Measurements from ENCODE around the gene EIF4H. TPM values are rescaled to one million over a fixed set of nuclear protein-coding genes. Genes with fewer than 3 reads are reported as not detected.

The EIF4H gene
- total RNA-seq, 1 donor from 2014 or later = 213 TPM

- H3K4me1 Mint-ChIP-seq (ENCODE audit: low read depth) = peaks cover 7% of the 10 kb centered on the region
- no peak overlapping the region for H3K4me3 Mint-ChIP-seq (ENCODE audit: low read depth)
- H3K27me3 Mint-ChIP-seq = no peaks in the 10 kb centered on the region
- no peak for DNase-seq (ENCODE audit: low spot score, unreplicated experiment)
- no peak for TF ChIP-seq CTCF (IDR thresholded peaks at IDR 0.05; ENCODE audit: unreplicated experiment)
- H3K36me3 Mint-ChIP-seq (ENCODE audit: insufficient read depth) = peaks cover 22% of the 10 kb centered on the region
- no peak overlapping the region for H3K27ac Mint-ChIP-seq
- no peaks in the 10 kb centered on the region for H3K9me3 Mint-ChIP-seq (ENCODE audit: low read depth)
Measured at GRCh38 chr7:74228951-74229900, 55.1 kb downstream of the EIF4H start.

GRCh38 chr7:74230446-74231231 lies 56.5 kb downstream of the EIF4H start:
- no peak overlapping the region for H3K27ac Mint-ChIP-seq
- no peaks in the 10 kb centered on the region for H3K9me3 Mint-ChIP-seq (ENCODE audit: low read depth)
- no peak overlapping the region for H3K4me3 Mint-ChIP-seq (ENCODE audit: low read depth)
- H3K4me1 Mint-ChIP-seq (ENCODE audit: low read depth) = peaks cover 13% of the 10 kb centered on the region
- no peak for TF ChIP-seq CTCF (IDR thresholded peaks at IDR 0.05; ENCODE audit: unreplicated experiment)
- no peaks in the 10 kb centered on the region for H3K27me3 Mint-ChIP-seq
- H3K36me3 Mint-ChIP-seq (ENCODE audit: insufficient read depth) = peaks cover 26% of the 10 kb centered on the region
- no peak for DNase-seq (ENCODE audit: low spot score, unreplicated experiment)

- H3K27me3 Mint-ChIP-seq = no peaks in the 10 kb centered on the region
- H3K36me3 Mint-ChIP-seq (ENCODE audit: insufficient read depth) = peaks cover 26% of the 10 kb centered on the region
- no peaks in the 10 kb centered on the region for H3K9me3 Mint-ChIP-seq (ENCODE audit: low read depth)
- H3K4me1 Mint-ChIP-seq (ENCODE audit: low read depth) = peaks cover 13% of the 10 kb centered on the region
- no peak overlapping the region for H3K27ac Mint-ChIP-seq
- H3K4me3 Mint-ChIP-seq (ENCODE audit: low read depth) = no peak overlapping the region
- no peak for DNase-seq (ENCODE audit: low spot score, unreplicated experiment)
- TF ChIP-seq CTCF (IDR thresholded peaks at IDR 0.05; ENCODE audit: unreplicated experiment) = no peak
Measured at GRCh38 chr7:74231232-74231590, 57.1 kb downstream of the EIF4H start.

- H3K4me3 Mint-ChIP-seq (ENCODE audit: low read depth) = no peak overlapping the region
- peak overlapping the region; percentile 5 for H3K27ac Mint-ChIP-seq
- peaks cover 33% of the 10 kb centered on the region for H3K36me3 Mint-ChIP-seq (ENCODE audit: insufficient read depth)
- H3K9me3 Mint-ChIP-seq (ENCODE audit: low read depth) = no peaks in the 10 kb centered on the region
- H3K4me1 Mint-ChIP-seq (ENCODE audit: low read depth) = peaks cover 13% of the 10 kb centered on the region
- DNase-seq (ENCODE audit: low spot score, unreplicated experiment) = no peak
- no peaks in the 10 kb centered on the region for H3K27me3 Mint-ChIP-seq
- TF ChIP-seq CTCF (IDR thresholded peaks at IDR 0.05; ENCODE audit: unreplicated experiment) = no peak
Measured at GRCh38 chr7:74233655-74234285, 59.6 kb downstream of the EIF4H start.
